Measurements from ENCODE around the gene FOXL2.

- TF ChIP-seq POLR2A (IDR thresholded peaks at IDR 0.05) (no peak), POLR2AphosphoS5 (IDR thresholded peaks at IDR 0.05) (peak in 2 of 3 donors; percentile 44 to 72)
Measured at GRCh38 chr3:138935863-138936740, 10.8 kb downstream of the FOXL2 start.

Measured in spleen (tissue), 3 donors.